ENCODE measurements around the gene ZNF74. TPM values are rescaled to one million over a fixed set of nuclear protein-coding genes. Genes with fewer than 3 reads are reported as not detected.
"Not testable (repeated sequence)": the region's sequence is repeated elsewhere in the genome, so short reads cannot be mapped to it uniquely, and the experiment has no call there.

ZNF74 gene
- total RNA-seq, 4 donors from 2014 or later, result 9.6 to 20.0 (median 15.0) TPM

- DNase-seq (ENCODE audit: extremely low spot score), result no peak
- no peaks in the 10 kb centered on the region for H3K9me3 ChIP-seq
- intact Hi-C loops (cut with DNase I), result no loop called here
- TF ChIP-seq POLR2A (IDR thresholded peaks at IDR 0.05; ENCODE audit: low read depth), result no peak
- TF ChIP-seq EP300 (IDR thresholded peaks at IDR 0.05), result no peak
- TF ChIP-seq POLR2AphosphoS5 (IDR thresholded peaks at IDR 0.05), result no peak
- H3K27ac ChIP-seq (replicated peaks in 1 of 4), result no peak overlapping the region
- WGBS, result 92% methylated on average over 19 of the region's 19 CpGs
- H3K36me3 ChIP-seq, result peaks cover 13 to 69% (median 21%) of the 10 kb centered on the region in 4 donors
- no peaks in the 10 kb centered on the region for H3K4me1 ChIP-seq
- H3K4me3 ChIP-seq, result no peak overlapping the region
- H3K27me3 ChIP-seq, result no peaks in the 10 kb centered on the region
Measured at GRCh38 chr22:20449819-20450550, 56.0 kb downstream of the ZNF74 start.

DNA sequence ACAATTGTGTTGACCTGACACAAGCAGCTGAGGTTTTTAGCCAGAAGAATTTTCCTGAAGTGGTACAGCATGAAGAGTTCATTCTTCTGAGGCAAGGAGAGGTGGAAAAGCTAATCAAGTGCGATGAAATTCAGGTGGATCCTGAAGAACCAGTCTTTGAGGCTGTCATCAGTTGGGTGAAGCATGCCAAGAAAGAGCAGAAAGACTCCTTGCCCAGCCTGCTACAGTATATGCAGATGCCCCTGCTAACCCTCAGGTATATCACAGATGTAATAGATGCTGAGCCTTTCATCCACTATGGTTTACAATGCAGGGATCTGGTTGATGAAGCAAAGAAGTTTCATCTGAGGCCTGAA, 56.6 kb downstream of the ZNF74 start:
- Histone ChIP-seq H3K27me3 (no peaks in the 10 kb centered on the region), H3K36me3 (peaks cover 8 to 65% (median 16%) of the 10 kb centered on the region in 4 donors), H3K9me3 (no peaks in the 10 kb centered on the region), H3K4me1 (no peaks in the 10 kb centered on the region), H3K27ac (replicated peaks in 1 of 4) (no peak overlapping the region), H3K4me3 (no peak overlapping the region)
- intact Hi-C loops (cut with DNase I), result no loop called here
- no peak for DNase-seq (ENCODE audit: extremely low spot score)
- no peak for TF ChIP-seq EP300 (IDR thresholded peaks at IDR 0.05)
- TF ChIP-seq POLR2AphosphoS5 (IDR thresholded peaks at IDR 0.05), result no peak
- TF ChIP-seq POLR2A (IDR thresholded peaks at IDR 0.05; ENCODE audit: low read depth), result no peak
- TF ChIP-seq, protein P1, sequence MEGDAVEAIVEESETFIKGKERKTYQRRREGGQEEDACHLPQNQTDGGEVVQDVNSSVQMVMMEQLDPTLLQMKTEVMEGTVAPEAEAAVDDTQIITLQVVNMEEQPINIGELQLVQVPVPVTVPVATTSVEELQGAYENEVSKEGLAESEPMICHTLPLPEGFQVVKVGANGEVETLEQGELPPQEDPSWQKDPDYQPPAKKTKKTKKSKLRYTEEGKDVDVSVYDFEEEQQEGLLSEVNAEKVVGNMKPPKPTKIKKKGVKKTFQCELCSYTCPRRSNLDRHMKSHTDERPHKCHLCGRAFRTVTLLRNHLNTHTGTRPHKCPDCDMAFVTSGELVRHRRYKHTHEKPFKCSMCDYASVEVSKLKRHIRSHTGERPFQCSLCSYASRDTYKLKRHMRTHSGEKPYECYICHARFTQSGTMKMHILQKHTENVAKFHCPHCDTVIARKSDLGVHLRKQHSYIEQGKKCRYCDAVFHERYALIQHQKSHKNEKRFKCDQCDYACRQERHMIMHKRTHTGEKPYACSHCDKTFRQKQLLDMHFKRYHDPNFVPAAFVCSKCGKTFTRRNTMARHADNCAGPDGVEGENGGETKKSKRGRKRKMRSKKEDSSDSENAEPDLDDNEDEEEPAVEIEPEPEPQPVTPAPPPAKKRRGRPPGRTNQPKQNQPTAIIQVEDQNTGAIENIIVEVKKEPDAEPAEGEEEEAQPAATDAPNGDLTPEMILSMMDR (IDR thresholded peaks at IDR 0.05), result no peak
- 100% methylated on average over 1 of the region's 1 CpG for WGBS

- H3K4me1 ChIP-seq; H3K9me3 ChIP-seq; DNase-seq (ENCODE audit: extremely low spot score); H3K27ac ChIP-seq (replicated peaks in 1 of 4); intact Hi-C loops (cut with DNase I); H3K27me3 ChIP-seq; H3K4me3 ChIP-seq: not testable (repeated sequence)
- H3K36me3 ChIP-seq, result peaks cover 1 to 58% (median 8%) of the 10 kb centered on the region in 4 donors
- WGBS, result 96% methylated on average over 9 of the region's 15 CpGs
Measured at GRCh38 chr22:20451129-20451778, 57.3 kb downstream of the ZNF74 start.

- Histone ChIP-seq H3K9me3 (no peaks in the 10 kb centered on the region), H3K27ac (replicated peaks in 1 of 4) (no peak overlapping the region), H3K36me3 (peaks cover 0 to 60% (median 9%) of the 10 kb centered on the region in 4 donors), H3K4me3 (no peak overlapping the region), H3K4me1 (peaks cover 0 to 7% (median 3%) of the 10 kb centered on the region in 4 donors), H3K27me3 (no peaks in the 10 kb centered on the region)
- WGBS, result 64% methylated on average over 2 of the region's 2 CpGs
- intact Hi-C loops (cut with DNase I), result no loop called here
- no peak for TF ChIP-seq POLR2A (IDR thresholded peaks at IDR 0.05; ENCODE audit: low read depth)
- no peak for TF ChIP-seq POLR2AphosphoS5 (IDR thresholded peaks at IDR 0.05)
- TF ChIP-seq, protein P1 (IDR thresholded peaks at IDR 0.05), result no peak
- no peak for TF ChIP-seq EP300 (IDR thresholded peaks at IDR 0.05)
- DNase-seq (ENCODE audit: extremely low spot score), result no peak
Measured at GRCh38 chr22:20451920-20452319, 58.0 kb downstream of the ZNF74 start.

- peaks cover 0 to 7% (median 3%) of the 10 kb centered on the region in 4 donors for H3K4me1 ChIP-seq
- TF ChIP-seq, protein P1 (IDR thresholded peaks at IDR 0.05), result no peak
- no peak for TF ChIP-seq POLR2AphosphoS5 (IDR thresholded peaks at IDR 0.05)
- TF ChIP-seq POLR2A (IDR thresholded peaks at IDR 0.05; ENCODE audit: low read depth), result no peak
- TF ChIP-seq EP300 (IDR thresholded peaks at IDR 0.05), result no peak
- DNase-seq (ENCODE audit: extremely low spot score), result no peak
- no peak overlapping the region for H3K27ac ChIP-seq (replicated peaks in 1 of 4)
- H3K36me3 ChIP-seq, result peaks cover 0 to 71% (median 19%) of the 10 kb centered on the region in 4 donors
- intact Hi-C loops (cut with DNase I), result no loop called here
- WGBS, result 95% methylated on average over 3 of the region's 3 CpGs
- H3K9me3 ChIP-seq, result no peaks in the 10 kb centered on the region
- H3K27me3 ChIP-seq, result no peaks in the 10 kb centered on the region
- H3K4me3 ChIP-seq, result no peak overlapping the region
Measured at GRCh38 chr22:20453222-20453621, 59.3 kb downstream of the ZNF74 start.
